PC-3 (cell line): Measurements from ENCODE around the gene TSPAN32. TPM values are rescaled to one million over a fixed set of nuclear protein-coding genes. Genes with fewer than 3 reads are reported as not detected.

Experiments
- ATAC-seq: fragments of 200-7000 bp; cut with Tn5 transposase; 2 replicates; pipeline ENCODE4 v1.9.1; 2020; ENCODE audit warnings: mild to moderate bottlenecking, moderate library complexity
- BruUV-seq: library from RNA; stranded (reverse); fragments of 400-500 nt; replicated peaks from 2 replicates; lab custom pipeline; 2021; lab: Mats Ljungman, UMichigan
- CTCF ChIA-PET: fragments of 300-600 bp; sonication (Branson Sonifier 250); formaldehyde crosslinking; loops from one replicate; lab custom pipeline; 2022; ENCODE audit warnings: antibody characterized with exemption; lab: Charles Lee
- POLR2A ChIA-PET: fragments of 300-600 bp; sonication (Branson Sonifier 250); formaldehyde crosslinking; loops from one replicate; lab custom pipeline; 2022; ENCODE audit warnings: antibody characterized with exemption; ENCODE audit not compliant: unreplicated experiment; lab: Charles Lee
- DNase-seq: peaks from one replicate; pipeline ENCODE4 v3.0.0-alpha.2; 2015
- H2AFZ ChIP-seq: fragments of 300-600 bp; sonication (generic); 2 replicates; pipeline ENCODE4 v1.6.0; 2016; ENCODE audit warnings: antibody characterized with exemption, low read length
- H3F3A ChIP-seq: fragments of 300-600 bp; sonication (generic); one replicate; pipeline ENCODE4 v1.6.0; 2017; ENCODE audit warnings: antibody characterized with exemption, low read length, control low read depth, mild to moderate bottlenecking; ENCODE audit not compliant: unreplicated experiment
- H3K27ac ChIP-seq: fragments of 300-600 bp; sonication (generic); 2 replicates; pipeline ENCODE4 v1.5.1; 2016; ENCODE audit warnings: mild to moderate bottlenecking, low read length
- H3K27me3 ChIP-seq: fragments of 300-600 bp; sonication (generic); 2 replicates; pipeline ENCODE4 v1.6.1; 2016; ENCODE audit warnings: low read length, mixed read lengths
- H3K36me3 ChIP-seq: fragments of 300-600 bp; sonication (generic); 2 replicates; pipeline ENCODE4 v1.6.1; 2016; ENCODE audit warnings: low read depth, mixed run types, low read length, mixed read lengths
- H3K4me1 ChIP-seq: fragments of 300-600 bp; sonication (generic); 2 replicates; pipeline ENCODE4 v1.5.1; 2016; ENCODE audit warnings: low read length; ENCODE audit not compliant: insufficient read depth
- H3K4me2 ChIP-seq: fragments of 300-600 bp; sonication (generic); 2 replicates; pipeline ENCODE4 v1.6.0; 2016; ENCODE audit warnings: low read length
- H3K4me3 ChIP-seq: fragments of 300-600 bp; sonication (generic); 2 replicates; pipeline ENCODE4 v1.5.1; 2016; ENCODE audit warnings: mild to moderate bottlenecking, low read length, mixed read lengths
- H3K79me2 ChIP-seq: fragments of 300-600 bp; sonication (generic); 2 replicates; pipeline ENCODE4 v1.6.1; 2017; ENCODE audit warnings: low read length, mixed read lengths
- H3K9ac ChIP-seq: fragments of 300-600 bp; sonication (generic); 2 replicates; pipeline ENCODE4 v1.6.0; 2016; ENCODE audit warnings: mild to moderate bottlenecking, low read length
- H3K9me2 ChIP-seq: fragments of 300-600 bp; sonication (generic); replicated peaks from 2 replicates; pipeline ENCODE4 v1.6.1; 2016; ENCODE audit warnings: mixed run types, low read length, mixed read lengths
- H3K9me3 ChIP-seq: fragments of 300-600 bp; sonication (generic); 2 replicates; pipeline ENCODE4 v1.6.1; 2016; ENCODE audit warnings: low read length, mixed read lengths
- H4K20me1 ChIP-seq: fragments of 300-600 bp; sonication (generic); 2 replicates; pipeline ENCODE4 v1.6.1; 2016; ENCODE audit warnings: low read length, mixed read lengths
- EZH2 ChIP-seq: fragments of 300-600 bp; sonication (generic); IDR thresholded peaks from one replicate; pipeline ENCODE4 v1.6.1; 2017; ENCODE audit warnings: antibody characterized with exemption, mild to moderate bottlenecking, low read length; ENCODE audit not compliant: unreplicated experiment
- EZH2phosphoT487 ChIP-seq: fragments of 300-600 bp; sonication (generic); IDR thresholded peaks from 2 replicates; pipeline ENCODE4 v1.6.1; 2018; ENCODE audit warnings: mild to moderate bottlenecking, antibody characterized with exemption, low read length, borderline replicate concordance
- intact Hi-C: fragments of 100-400 bp; cut with micrococcal nuclease; formaldehyde crosslinking; loops from 2 replicates; pipeline ENCODE4 v1.9.0; 2023
- total RNA-seq: library from RNA; depleted of rRNA; stranded (reverse); fragments of >200 nt; gene quantifications from 2 replicates; pipeline ENCODE4 v1.2.3, GENCODE V29; 2014
- TF ChIP-seq, protein P1 (sequence below): fragments of 300-600 bp; sonication (generic); conservative IDR thresholded peaks from 2 replicates; pipeline ENCODE4 v1.5.1; 2017; ENCODE audit warnings: antibody characterized with exemption, low read depth, mild to moderate bottlenecking, low read length

The TSPAN32 gene
- total RNA-seq, 1 experiment from 2014 or later = not detected

DNA sequence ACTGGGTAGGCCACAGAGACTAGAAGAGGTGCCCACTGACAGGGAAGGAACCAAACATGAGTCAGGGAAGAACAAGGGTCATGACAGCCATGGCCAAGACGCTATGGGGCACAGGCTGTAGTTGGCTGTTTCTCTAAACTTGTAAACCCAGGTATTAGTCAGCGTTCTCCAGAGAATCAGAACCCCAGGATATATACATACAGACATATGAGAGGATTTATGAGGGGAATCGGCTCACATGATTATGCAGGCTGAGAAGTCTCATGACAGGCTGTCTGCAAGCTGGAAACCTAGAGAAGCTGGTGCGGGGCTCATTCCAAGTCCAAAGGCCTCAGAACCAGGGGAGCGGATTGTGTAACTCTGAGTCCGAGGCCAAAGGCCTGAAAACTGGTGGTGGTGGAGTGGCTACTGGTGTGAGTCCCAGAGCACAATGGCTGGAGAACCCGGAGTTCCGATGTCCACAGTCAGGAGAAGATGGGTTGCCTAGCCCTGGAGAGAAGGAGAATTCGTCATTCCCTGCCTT lies 45.6 kb downstream of the TSPAN32 start:
- POLR2A ChIA-PET = interaction anchor here (0.6 kb wide), 1 partner anchor 31 kb away, joined by 3 read pairs; no protein-coding TSS in a partner anchor
- intact Hi-C loops = no loop called here
- DNase-seq = no peak

DNA sequence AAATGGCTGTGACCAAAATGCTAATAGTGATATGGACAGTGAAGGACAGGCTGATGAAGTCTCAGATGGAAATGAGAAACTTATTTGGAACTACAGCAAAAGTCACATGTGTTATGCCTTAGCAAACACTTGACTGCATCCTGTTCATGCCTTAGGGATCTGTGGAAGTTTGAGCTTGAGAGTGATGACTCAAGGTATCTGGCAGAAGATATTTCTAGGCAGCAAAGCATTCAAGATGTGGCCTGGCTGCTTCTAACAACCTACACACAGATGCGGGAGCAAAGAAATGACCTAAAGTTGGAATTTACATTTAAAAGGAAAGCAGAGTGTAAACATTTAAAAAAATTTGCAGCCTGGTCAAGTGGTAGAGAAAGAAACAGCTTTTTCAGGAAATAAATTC lies 47.2 kb downstream of the TSPAN32 start:
- CTCF ChIA-PET = no interaction called here
- H3K9me2 ChIP-seq = no peaks in the 10 kb centered on the region
- BruUV-seq = no TSS peak
- DNase-seq = peak; percentile 7
- no peaks in the 10 kb centered on the region for H3K9me3 ChIP-seq
- POLR2A ChIA-PET = no interaction called here
- H3K27me3 ChIP-seq = no peaks in the 10 kb centered on the region
- no peak overlapping the region for H2AFZ ChIP-seq
- no peak for TF ChIP-seq EZH2phosphoT487
- TF ChIP-seq, protein P1, sequence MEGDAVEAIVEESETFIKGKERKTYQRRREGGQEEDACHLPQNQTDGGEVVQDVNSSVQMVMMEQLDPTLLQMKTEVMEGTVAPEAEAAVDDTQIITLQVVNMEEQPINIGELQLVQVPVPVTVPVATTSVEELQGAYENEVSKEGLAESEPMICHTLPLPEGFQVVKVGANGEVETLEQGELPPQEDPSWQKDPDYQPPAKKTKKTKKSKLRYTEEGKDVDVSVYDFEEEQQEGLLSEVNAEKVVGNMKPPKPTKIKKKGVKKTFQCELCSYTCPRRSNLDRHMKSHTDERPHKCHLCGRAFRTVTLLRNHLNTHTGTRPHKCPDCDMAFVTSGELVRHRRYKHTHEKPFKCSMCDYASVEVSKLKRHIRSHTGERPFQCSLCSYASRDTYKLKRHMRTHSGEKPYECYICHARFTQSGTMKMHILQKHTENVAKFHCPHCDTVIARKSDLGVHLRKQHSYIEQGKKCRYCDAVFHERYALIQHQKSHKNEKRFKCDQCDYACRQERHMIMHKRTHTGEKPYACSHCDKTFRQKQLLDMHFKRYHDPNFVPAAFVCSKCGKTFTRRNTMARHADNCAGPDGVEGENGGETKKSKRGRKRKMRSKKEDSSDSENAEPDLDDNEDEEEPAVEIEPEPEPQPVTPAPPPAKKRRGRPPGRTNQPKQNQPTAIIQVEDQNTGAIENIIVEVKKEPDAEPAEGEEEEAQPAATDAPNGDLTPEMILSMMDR = no peak
- no peak for TF ChIP-seq EZH2
- H3K79me2 ChIP-seq = no peaks in the 10 kb centered on the region
- no peak overlapping the region for H3K4me3 ChIP-seq
- no peak overlapping the region for H3K27ac ChIP-seq
- H3K9ac ChIP-seq = no peak overlapping the region
- no peaks in the 10 kb centered on the region for H3K36me3 ChIP-seq
- H3K4me1 ChIP-seq = no peaks in the 10 kb centered on the region
- no peak for ATAC-seq
- H3K4me2 ChIP-seq = no peak overlapping the region
- intact Hi-C loops = no loop called here
- no peaks in the 10 kb centered on the region for H3F3A ChIP-seq
- no peaks in the 10 kb centered on the region for H4K20me1 ChIP-seq

More for the DNA sequence above, 45.6 kb downstream of the TSPAN32 start:
- ATAC-seq = peak; percentile 58
- Histone ChIP-seq H4K20me1 (no peaks in the 10 kb centered on the region), H3K4me1 (no peaks in the 10 kb centered on the region), H3K4me2 (no peak overlapping the region), H3K36me3 (no peaks in the 10 kb centered on the region), H3F3A (no peaks in the 10 kb centered on the region), H3K27ac (no peak overlapping the region), H3K9me2 (no peaks in the 10 kb centered on the region), H3K9me3 (peaks cover 4% of the 10 kb centered on the region; the same call in 1 of the 2 replicates), H3K27me3 (no peaks in the 10 kb centered on the region), H2AFZ (no peak overlapping the region), H3K9ac (no peak overlapping the region), H3K79me2 (no peaks in the 10 kb centered on the region), H3K4me3 (no peak overlapping the region)
- no TSS peak for BruUV-seq
- CTCF ChIA-PET = no interaction called here
- TF ChIP-seq EZH2 (no peak), EZH2phosphoT487 (no peak)
- TF ChIP-seq, protein P1 = no peak

DNA sequence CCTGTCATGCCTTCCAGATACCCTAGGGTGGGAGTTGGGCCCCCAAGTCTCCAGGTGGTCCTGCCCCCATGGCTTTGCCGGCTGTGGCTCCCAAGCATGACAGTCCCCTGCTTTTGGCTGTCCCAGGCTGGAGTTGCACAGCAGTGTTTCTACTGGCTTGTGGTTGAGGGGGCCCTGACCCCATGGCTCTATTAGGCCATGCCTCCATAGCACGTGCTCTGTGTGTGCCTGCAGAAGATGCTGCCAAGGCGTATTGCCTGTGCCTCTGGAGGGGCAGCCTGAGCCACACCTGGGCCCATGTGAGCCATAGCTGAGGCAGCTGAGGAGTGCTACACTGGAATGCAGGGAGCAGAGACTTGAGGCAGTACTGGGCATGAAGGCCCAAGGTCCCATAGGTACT lies 49.9 kb downstream of the TSPAN32 start:
- TF ChIP-seq, protein P1 = no peak
- TF ChIP-seq EZH2 (no peak), EZH2phosphoT487 (no peak)
- H3K79me2 ChIP-seq = no peaks in the 10 kb centered on the region
- no peak for DNase-seq
- H3K36me3 ChIP-seq = no peaks in the 10 kb centered on the region
- H3K9me2 ChIP-seq = no peaks in the 10 kb centered on the region
- H3K4me1 ChIP-seq = peaks cover 12% of the 10 kb centered on the region; the same call in 1 of the 2 replicates
- ChIA-PET POLR2A (no interaction called here), CTCF (no interaction called here)
- H3K9ac ChIP-seq = no peak overlapping the region
- no peak overlapping the region for H3K4me2 ChIP-seq
- ATAC-seq = no peak
- no peak overlapping the region for H2AFZ ChIP-seq
- no peak overlapping the region for H3K4me3 ChIP-seq
- H3K9me3 ChIP-seq = no peaks in the 10 kb centered on the region
- H4K20me1 ChIP-seq = no peaks in the 10 kb centered on the region
- intact Hi-C loops = no loop called here
- no peaks in the 10 kb centered on the region for H3F3A ChIP-seq
- H3K27ac ChIP-seq = no peak overlapping the region
- no peaks in the 10 kb centered on the region for H3K27me3 ChIP-seq
- no TSS peak for BruUV-seq
